RWPE1 (cell line): ENCODE data around the gene LPCAT3.

Source experiments
- CTCF ChIA-PET: fragments of 350-600 bp; sonication (Branson Sonifier 250); formaldehyde crosslinking; extraction: SDS; loops from one replicate; lab custom pipeline; 2021; lab: Yijun Ruan, JAX
- POLR2A ChIA-PET: fragments of 400-600 bp; formaldehyde crosslinking; extraction: SDS; loops from one replicate; lab custom pipeline; 2020; ENCODE audit warnings: antibody characterized with exemption; ENCODE audit not compliant: low non-redundant PET; lab: Yijun Ruan, JAX
- DNase-seq: peaks from one replicate; pipeline ENCODE4 v3.0.0; 2012; ENCODE audit warnings: low spot score
- H3K27ac ChIP-seq: fragments of 450-650 bp; 2 replicates; pipeline ENCODE4 v1.5.1; 2017
- CTCF ChIP-seq: fragments of 450-650 bp; conservative IDR thresholded peaks from 2 replicates; pipeline ENCODE4 v1.5.1; 2017; ENCODE audit warnings: low read depth, mild to moderate bottlenecking

The LPCAT3 gene

DNA sequence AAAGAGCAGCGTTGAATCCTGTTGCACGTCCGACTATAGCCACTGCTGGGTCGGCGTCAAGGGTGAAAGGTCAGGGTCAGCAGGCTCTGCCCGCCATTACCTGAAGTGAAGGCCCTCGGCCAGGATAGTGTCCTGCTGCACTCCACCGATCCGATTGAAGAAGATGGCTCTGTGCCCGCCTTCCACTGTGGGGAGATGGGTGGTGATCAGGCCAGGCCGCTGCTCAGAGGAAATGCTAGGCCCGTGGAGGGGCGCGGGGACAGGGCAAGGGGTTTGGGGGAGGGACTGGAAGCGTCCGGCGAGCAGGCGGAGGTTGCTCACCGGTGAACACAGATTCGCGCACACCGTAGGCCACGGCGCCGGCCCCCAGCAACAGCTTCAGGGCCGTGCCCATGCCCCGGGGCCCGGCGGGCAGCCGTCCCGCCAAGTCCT lies 48.2 kb downstream of the LPCAT3 start:
- no peak for TF ChIP-seq CTCF
- DNase-seq, result no peak
- H3K27ac ChIP-seq, result peak overlapping the region; percentile 77
- ChIA-PET CTCF (interaction anchor here (0.9 kb wide), 1 partner anchor 123 kb away, joined by 3 read pairs; no protein-coding TSS in a partner anchor), POLR2A (no interaction called here)

GRCh38 chr12:6968426-6968825 lies 49.9 kb downstream of the LPCAT3 start:
- POLR2A ChIA-PET, result no interaction called here
- TF ChIP-seq CTCF, result no peak
- peak overlapping the region; percentile 50 for H3K27ac ChIP-seq
- CTCF ChIA-PET, result no interaction called here
- no peak for DNase-seq

DNA sequence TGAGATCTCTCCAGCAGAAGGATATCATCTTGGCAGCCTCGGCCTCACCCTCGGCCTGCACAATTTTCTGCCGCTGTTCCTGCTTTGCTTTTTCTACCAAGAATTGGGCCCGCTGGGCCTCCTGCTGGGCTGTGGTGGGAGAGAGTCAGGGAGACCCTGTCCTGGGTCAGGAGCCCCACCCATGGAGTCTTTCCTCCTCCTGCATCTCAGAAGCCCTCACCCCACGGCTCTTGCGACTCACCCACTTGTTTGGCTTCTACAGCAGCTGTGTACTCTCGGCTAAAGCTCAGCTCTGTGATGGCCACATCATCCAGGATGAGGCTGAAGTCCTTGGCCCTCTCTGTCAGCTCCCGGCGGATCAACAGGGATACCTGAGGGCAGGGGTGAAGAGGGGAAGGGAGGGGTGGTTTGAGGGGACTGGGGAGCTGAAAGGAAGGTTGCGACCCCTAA lies 50.6 kb downstream of the LPCAT3 start:
- no peak for TF ChIP-seq CTCF
- POLR2A ChIA-PET, result no interaction called here
- peak overlapping the region; percentile 50 for H3K27ac ChIP-seq
- CTCF ChIA-PET, result no interaction called here
- no peak for DNase-seq

GRCh38 chr12:6966351-6966750 lies 51.9 kb downstream of the LPCAT3 start:
- POLR2A ChIA-PET, result no interaction called here
- CTCF ChIA-PET, result interaction anchor here (0.5 to 1.2 kb wide), 3 partner anchors 20 to 52 kb away, joined by 3 to 5 read pairs (median 3); partner anchors contain the start of gene ENO2
- H3K27ac ChIP-seq, result peak overlapping the region; percentile 50
- no peak for DNase-seq
- TF ChIP-seq CTCF, result no peak

DNA sequence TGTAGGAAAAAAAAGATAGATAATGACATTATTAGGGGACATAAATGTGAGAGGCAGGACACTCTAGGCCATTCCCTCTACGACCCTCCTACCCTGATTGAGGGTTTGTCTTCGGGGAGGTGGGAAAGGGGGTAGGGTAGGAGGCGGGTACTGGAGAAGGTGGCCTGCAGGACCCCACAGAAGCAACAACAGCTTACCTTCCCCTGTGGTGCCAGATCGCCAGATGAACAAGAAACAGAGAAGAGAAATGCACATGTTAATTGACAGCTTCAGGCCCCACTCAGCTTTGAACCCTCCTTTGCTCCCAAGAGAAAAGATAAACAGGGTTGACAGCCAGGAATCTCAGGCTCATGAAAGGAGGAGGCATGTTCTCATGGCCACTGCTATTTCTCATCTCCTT lies 52.6 kb downstream of the LPCAT3 start:
- no peak for TF ChIP-seq CTCF
- ChIA-PET CTCF (interaction anchor here (1.2 to 2.7 kb wide), 2 partner anchors 21 kb away, joined by 5 to 14 read pairs; no protein-coding TSS in a partner anchor), POLR2A (no interaction called here)
- DNase-seq, result no peak
- peak overlapping the region; percentile 72 for H3K27ac ChIP-seq

GRCh38 chr12:6965026-6965661 lies 53.1 kb downstream of the LPCAT3 start:
- POLR2A ChIA-PET, result interaction anchor here (0.6 to 2.1 kb wide), 4 partner anchors 19 to 673 kb away, joined by 3 to 17 read pairs (median 8); partner anchors contain the start of genes C12orf57 and RNU7-1
- TF ChIP-seq CTCF, result peak; percentile 69
- peak overlapping the region; percentile 72 for H3K27ac ChIP-seq
- DNase-seq, result peak; percentile 66
- CTCF ChIA-PET, result interaction anchor here (0.6 to 2.7 kb wide), 6 partner anchors 11 to 143 kb away, joined by 3 to 14 read pairs (median 3); partner anchors contain the start of gene RNU7-1
